Activated CD4-positive, alpha-beta T cell treated with anti-CD3 and anti-CD28 coated beads, Interleukin-2, amount 10 ng/mL, durations not matched to agents 7 days and 5 days (primary cell): ENCODE measurements around the gene RPRD1B. TPM values are rescaled to one million over a fixed set of nuclear protein-coding genes. Genes with fewer than 3 reads are reported as not detected.
A peak's percentile ranks its signal among the peaks of the same experiment; 100 is the strongest.

Experiments
- CTCF ChIA-PET: fragments of 350-600 bp; sonication (Branson Sonifier 250); formaldehyde crosslinking; loops from one replicate; lab custom pipeline; 2021; ENCODE audit warnings: antibody characterized with exemption; lab: Charles Lee
- POLR2A ChIA-PET: fragments of 350-600 bp; sonication (Branson Sonifier 250); formaldehyde crosslinking; loops from one replicate; lab custom pipeline; 2021; ENCODE audit warnings: antibody characterized with exemption; lab: Charles Lee
- DNase-seq: peaks from one replicate; pipeline ENCODE4 v3.0.0-alpha.2; 2020
- H3K27ac Mint-ChIP-seq: one replicate; pipeline ENCODE4 v1.8.0; 2021; ENCODE audit warnings: mild to moderate bottlenecking, moderate library complexity, mixed read lengths
- H3K27me3 Mint-ChIP-seq: one replicate; pipeline ENCODE4 v1.8.0; 2021; ENCODE audit warnings: mixed read lengths
- H3K36me3 Mint-ChIP-seq: one replicate; pipeline ENCODE4 v1.8.0; 2021; ENCODE audit warnings: low read depth, mixed read lengths
- H3K4me1 Mint-ChIP-seq: one replicate; pipeline ENCODE4 v1.8.0; 2021; ENCODE audit warnings: mixed read lengths
- H3K4me3 Mint-ChIP-seq: one replicate; pipeline ENCODE4 v1.8.0; 2021; ENCODE audit warnings: mild to moderate bottlenecking, moderate library complexity, mixed read lengths
- H3K9me3 Mint-ChIP-seq: one replicate; pipeline ENCODE4 v1.8.0; 2021; ENCODE audit warnings: mixed read lengths
- total RNA-seq, 2 experiments: library from RNA; stranded (reverse); gene quantifications; one replicate each; pipeline ENCODE4 v1.2.3, GENCODE V29; 2021

RPRD1B gene
- total RNA-seq, 2 experiments from 2014 or later, result 35.9 to 37.0 TPM

DNA sequence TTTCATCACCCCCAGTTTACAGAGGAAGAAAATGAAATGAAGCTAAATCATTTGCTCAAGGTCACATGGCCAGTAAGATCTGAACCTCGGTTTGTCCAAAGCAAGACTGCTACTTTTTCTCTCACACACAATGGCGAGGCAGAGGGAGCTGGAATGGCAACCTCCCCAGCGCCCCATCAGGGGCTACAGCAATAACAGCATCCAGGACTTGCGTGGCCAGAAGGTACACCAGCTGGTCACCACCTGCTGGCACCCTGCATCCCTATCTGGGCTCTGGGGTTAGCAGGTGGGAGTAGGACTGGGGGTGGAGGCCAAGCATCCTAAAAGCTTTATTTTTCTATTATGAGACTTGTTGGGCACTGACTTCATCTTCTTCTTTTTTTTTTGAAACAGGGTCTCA is 41.6 kb upstream of the RPRD1B start:
- Mint-ChIP-seq H3K27ac (peak overlapping the region; percentile 21), H3K4me1 (peaks cover 26% of the 10 kb centered on the region), H3K36me3 (peaks cover 34% of the 10 kb centered on the region), H3K9me3 (no peaks in the 10 kb centered on the region), H3K4me3 (no peak overlapping the region), H3K27me3 (no peaks in the 10 kb centered on the region)
- DNase-seq, result no peak
- ChIA-PET CTCF (interaction anchor here (0.6 to 1.3 kb wide), 4 partner anchors 9 to 347 kb away, joined by 3 to 5 read pairs (median 3); no protein-coding TSS in a partner anchor), POLR2A (interaction anchor here (0.7 kb wide), 1 partner anchor 10 kb away, joined by 3 read pairs; no protein-coding TSS in a partner anchor)

DNA sequence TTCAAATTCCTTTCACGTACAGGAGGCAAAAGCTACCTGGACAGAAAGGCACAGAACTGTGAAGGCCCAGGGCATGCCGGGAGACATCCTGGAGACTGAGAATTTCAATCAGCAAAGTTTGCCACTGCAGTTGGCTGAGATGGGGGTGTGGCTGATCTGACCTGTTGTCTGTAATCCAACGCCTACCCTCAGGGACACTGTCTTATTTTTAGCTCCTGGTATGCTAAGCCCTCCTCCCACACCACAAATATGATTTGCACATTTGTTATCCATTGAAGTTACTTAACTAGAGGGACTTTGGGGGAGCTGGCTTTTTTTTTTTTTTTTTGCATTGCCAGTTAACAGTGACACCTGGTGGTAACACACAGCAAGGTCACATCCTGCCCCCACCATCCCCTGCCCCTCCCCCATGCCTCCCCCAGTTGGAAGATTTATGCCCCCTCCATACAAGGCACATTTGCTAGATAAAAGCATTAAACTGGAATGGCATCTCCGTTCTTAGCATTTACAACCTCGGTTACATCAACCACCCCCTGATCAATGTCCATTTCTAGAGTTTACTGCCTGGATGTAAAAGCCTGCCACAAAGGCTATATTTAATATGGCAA is 40.6 kb upstream of the RPRD1B start:
- ChIA-PET POLR2A (interaction anchor here (0.6 kb wide), 1 partner anchor 40 kb away, joined by 3 read pairs; the partner anchor contains the start of gene TTI1), CTCF (interaction anchor here (0.6 kb wide), 2 partner anchors 428 to 697 kb away, joined by 3 read pairs; no protein-coding TSS in a partner anchor)
- H3K4me3 Mint-ChIP-seq, result no peak overlapping the region
- H3K9me3 Mint-ChIP-seq, result no peaks in the 10 kb centered on the region
- H3K27me3 Mint-ChIP-seq, result no peaks in the 10 kb centered on the region
- no peak overlapping the region for H3K27ac Mint-ChIP-seq
- peak; percentile 37 for DNase-seq
- H3K36me3 Mint-ChIP-seq, result peaks cover 40% of the 10 kb centered on the region
- H3K4me1 Mint-ChIP-seq, result peaks cover 26% of the 10 kb centered on the region

- no peak for DNase-seq
- peaks cover 23% of the 10 kb centered on the region for H3K4me1 Mint-ChIP-seq
- ChIA-PET CTCF (interaction anchor here (1.2 kb wide), 1 partner anchor 39 kb away, joined by 4 read pairs; the partner anchor contains the start of genes RPRD1B and TTI1), POLR2A (no interaction called here)
- peaks cover 34% of the 10 kb centered on the region for H3K36me3 Mint-ChIP-seq
- no peaks in the 10 kb centered on the region for H3K9me3 Mint-ChIP-seq
- H3K27me3 Mint-ChIP-seq, result no peaks in the 10 kb centered on the region
- no peak overlapping the region for H3K4me3 Mint-ChIP-seq
- no peak overlapping the region for H3K27ac Mint-ChIP-seq
These were observed 39.0 kb upstream of the RPRD1B start for GRCh38 chr20:37994512-37994911.

GRCh38 chr20:37995856-37996605 is 37.5 kb upstream of the RPRD1B start:
- no peak overlapping the region for H3K4me3 Mint-ChIP-seq
- no peak for DNase-seq
- ChIA-PET CTCF (interaction anchor here (1.0 kb wide), 1 partner anchor 12 kb away, joined by 4 read pairs; no protein-coding TSS in a partner anchor), POLR2A (no interaction called here)
- H3K27ac Mint-ChIP-seq, result no peak overlapping the region
- H3K27me3 Mint-ChIP-seq, result no peaks in the 10 kb centered on the region
- peaks cover 8% of the 10 kb centered on the region for H3K4me1 Mint-ChIP-seq
- no peaks in the 10 kb centered on the region for H3K9me3 Mint-ChIP-seq
- H3K36me3 Mint-ChIP-seq, result peaks cover 38% of the 10 kb centered on the region

DNA sequence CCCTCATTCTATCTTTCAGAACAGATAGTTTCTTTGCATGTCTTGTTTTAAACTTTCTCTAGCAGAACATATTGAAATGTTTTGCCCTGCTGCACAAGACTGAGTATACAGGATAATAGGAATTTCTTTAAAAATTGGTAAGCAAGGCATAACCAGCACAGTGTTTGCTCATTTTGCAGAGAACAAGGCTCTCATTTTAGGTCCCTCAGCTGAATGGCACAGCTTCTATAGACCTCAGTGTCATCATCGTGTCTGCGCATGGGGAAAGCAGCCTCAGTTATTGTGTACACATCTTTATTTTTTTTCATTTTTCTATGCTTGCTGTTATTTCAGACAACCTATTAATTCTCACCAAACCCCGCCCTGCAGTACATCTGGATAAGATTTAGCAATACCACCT is 36.0 kb upstream of the RPRD1B start:
- Mint-ChIP-seq H3K4me3 (no peak overlapping the region), H3K9me3 (no peaks in the 10 kb centered on the region), H3K27me3 (no peaks in the 10 kb centered on the region), H3K4me1 (peaks cover 11% of the 10 kb centered on the region), H3K36me3 (peaks cover 37% of the 10 kb centered on the region), H3K27ac (no peak overlapping the region)
- CTCF ChIA-PET, result interaction anchor here (0.7 kb wide), 1 partner anchor 167 kb away, joined by 3 read pairs; no protein-coding TSS in a partner anchor
- DNase-seq, result no peak
- POLR2A ChIA-PET, result interaction anchor here (0.6 kb wide), 1 partner anchor 45 kb away, joined by 13 read pairs; no protein-coding TSS in a partner anchor

GRCh38 chr20:37999526-38000263 is 33.9 kb upstream of the RPRD1B start:
- ChIA-PET CTCF (interaction anchor here (1.1 kb wide), 1 partner anchor 8 kb away, joined by 3 read pairs; no protein-coding TSS in a partner anchor), POLR2A (no interaction called here)
- peak overlapping the region; percentile 52 for H3K27ac Mint-ChIP-seq
- H3K27me3 Mint-ChIP-seq, result no peaks in the 10 kb centered on the region
- DNase-seq, result no peak
- no peak overlapping the region for H3K4me3 Mint-ChIP-seq
- H3K36me3 Mint-ChIP-seq, result peaks cover 32% of the 10 kb centered on the region
- no peaks in the 10 kb centered on the region for H3K9me3 Mint-ChIP-seq
- peaks cover 12% of the 10 kb centered on the region for H3K4me1 Mint-ChIP-seq

- Mint-ChIP-seq H3K4me1 (peaks cover 12% of the 10 kb centered on the region), H3K36me3 (peaks cover 31% of the 10 kb centered on the region), H3K27me3 (no peaks in the 10 kb centered on the region), H3K27ac (no peak overlapping the region), H3K4me3 (no peak overlapping the region), H3K9me3 (no peaks in the 10 kb centered on the region)
- POLR2A ChIA-PET, result no interaction called here
- CTCF ChIA-PET, result interaction anchor here (1.1 kb wide), 1 partner anchor 9 kb away, joined by 3 read pairs; no protein-coding TSS in a partner anchor
- DNase-seq, result no peak
These were observed 33.3 kb upstream of the RPRD1B start for GRCh38 chr20:38000293-38000692.

GRCh38 chr20:38001173-38001875 is 32.2 kb upstream of the RPRD1B start:
- H3K27ac Mint-ChIP-seq, result peak overlapping the region; percentile 15
- CTCF ChIA-PET, result interaction anchor here (1.1 kb wide), 1 partner anchor 10 kb away, joined by 3 read pairs; no protein-coding TSS in a partner anchor

GRCh38 chr20:38001981-38002380 is 31.6 kb upstream of the RPRD1B start:
- no peak for DNase-seq
- H3K36me3 Mint-ChIP-seq, result peaks cover 31% of the 10 kb centered on the region
- H3K4me1 Mint-ChIP-seq, result peaks cover 17% of the 10 kb centered on the region
- ChIA-PET CTCF (no interaction called here), POLR2A (interaction anchor here (0.8 kb wide), 1 partner anchor 10 kb away, joined by 3 read pairs; no protein-coding TSS in a partner anchor)
- H3K27me3 Mint-ChIP-seq, result no peaks in the 10 kb centered on the region
- no peaks in the 10 kb centered on the region for H3K9me3 Mint-ChIP-seq
- peak overlapping the region; percentile 73 for H3K27ac Mint-ChIP-seq
- no peak overlapping the region for H3K4me3 Mint-ChIP-seq

More at GRCh38 chr20:38001173-38001875, 32.2 kb upstream of the RPRD1B start:
- no peaks in the 10 kb centered on the region for H3K9me3 Mint-ChIP-seq
- DNase-seq, result no peak
- POLR2A ChIA-PET, result no interaction called here
- no peak overlapping the region for H3K4me3 Mint-ChIP-seq
- H3K27me3 Mint-ChIP-seq, result no peaks in the 10 kb centered on the region
- peaks cover 14% of the 10 kb centered on the region for H3K4me1 Mint-ChIP-seq
- peaks cover 31% of the 10 kb centered on the region for H3K36me3 Mint-ChIP-seq

GRCh38 chr20:38002422-38002821 is 31.1 kb upstream of the RPRD1B start:
- Mint-ChIP-seq H3K4me3 (no peak overlapping the region), H3K36me3 (peaks cover 27% of the 10 kb centered on the region)

GRCh38 chr20:38004416-38004815 is 29.1 kb upstream of the RPRD1B start:
- H3K27ac Mint-ChIP-seq, result no peak overlapping the region
- H3K36me3 Mint-ChIP-seq, result peaks cover 30% of the 10 kb centered on the region
- CTCF ChIA-PET, result interaction anchor here (0.6 kb wide), 1 partner anchor 66 kb away, joined by 3 read pairs; no protein-coding TSS in a partner anchor
- no peaks in the 10 kb centered on the region for H3K27me3 Mint-ChIP-seq
- H3K9me3 Mint-ChIP-seq, result no peaks in the 10 kb centered on the region
- DNase-seq, result no peak
- POLR2A ChIA-PET, result no interaction called here
- H3K4me1 Mint-ChIP-seq, result peaks cover 20% of the 10 kb centered on the region
- H3K4me3 Mint-ChIP-seq, result no peak overlapping the region

More at GRCh38 chr20:38002422-38002821, 31.1 kb upstream of the RPRD1B start:
- no peaks in the 10 kb centered on the region for H3K9me3 Mint-ChIP-seq
- no peaks in the 10 kb centered on the region for H3K27me3 Mint-ChIP-seq
- H3K27ac Mint-ChIP-seq, result peak overlapping the region; percentile 73
- DNase-seq, result no peak
- ChIA-PET POLR2A (interaction anchor here (0.8 kb wide), 1 partner anchor 10 kb away, joined by 3 read pairs; no protein-coding TSS in a partner anchor), CTCF (no interaction called here)
- peaks cover 17% of the 10 kb centered on the region for H3K4me1 Mint-ChIP-seq
